ENCODE results near the gene TMEM225B.

The TMEM225B gene

GRCh38 chr7:99557196-99557607 lies 40.9 kb upstream of the TMEM225B start:
- no peak for DNase-seq (ENCODE audit: extremely low read depth, insufficient read length)
- Histone ChIP-seq H3K27me3 (replicated peaks; ENCODE audit: control insufficient read depth, insufficient read depth, low read length) (no peaks in the 10 kb centered on the region), H3K36me3 (ENCODE audit: control insufficient read depth, insufficient read depth, low read length) (peaks cover 9% of the 10 kb centered on the region), H3K4me3 (replicated peaks; ENCODE audit: low read depth, low read length) (peak overlapping the region; percentile 75)
- TF ChIP-seq CTCF (IDR thresholded peaks at IDR 0.05; ENCODE audit: insufficient read depth, low read length, poor library complexity, severe bottlenecking) = no peak

GRCh38 chr7:99557940-99558305 lies 40.1 kb upstream of the TMEM225B start:
- DNase-seq (ENCODE audit: extremely low read depth, insufficient read length) = no peak
- H3K36me3 ChIP-seq (ENCODE audit: control insufficient read depth, insufficient read depth, low read length) = peaks cover 9% of the 10 kb centered on the region
- no peak for TF ChIP-seq CTCF (IDR thresholded peaks at IDR 0.05; ENCODE audit: insufficient read depth, low read length, poor library complexity, severe bottlenecking)
- H3K27me3 ChIP-seq (replicated peaks; ENCODE audit: control insufficient read depth, insufficient read depth, low read length) = no peaks in the 10 kb centered on the region
- H3K4me3 ChIP-seq (replicated peaks; ENCODE audit: low read depth, low read length) = peak overlapping the region; percentile 75

- no peak for TF ChIP-seq CTCF (IDR thresholded peaks at IDR 0.05; ENCODE audit: insufficient read depth, low read length, poor library complexity, severe bottlenecking)
- Histone ChIP-seq H3K36me3 (ENCODE audit: control insufficient read depth, insufficient read depth, low read length) (peaks cover 10% of the 10 kb centered on the region), H3K4me3 (replicated peaks; ENCODE audit: low read depth, low read length) (peak within 1 kb of the TSS; percentile 75), H3K27me3 (replicated peaks; ENCODE audit: control insufficient read depth, insufficient read depth, low read length) (no peaks in the 10 kb centered on the region)
- DNase-seq (ENCODE audit: extremely low read depth, insufficient read length) = peak; percentile 90
Measured at GRCh38 chr7:99558306-99559174, 39.5 kb upstream of the TMEM225B start, which contains the start of gene ZNF655. Gene ZNF655 (plus strand): TSS chr7:99558642. CDS start chr7:99560560, 1,918 bp downstream.

- Histone ChIP-seq H3K36me3 (ENCODE audit: control insufficient read depth, insufficient read depth, low read length) (peaks cover 10% of the 10 kb centered on the region), H3K4me3 (replicated peaks; ENCODE audit: low read depth, low read length) (peak overlapping the region; percentile 75), H3K27me3 (replicated peaks; ENCODE audit: control insufficient read depth, insufficient read depth, low read length) (no peaks in the 10 kb centered on the region)
- no peak for DNase-seq (ENCODE audit: extremely low read depth, insufficient read length)
- TF ChIP-seq CTCF (IDR thresholded peaks at IDR 0.05; ENCODE audit: insufficient read depth, low read length, poor library complexity, severe bottlenecking) = no peak
Measured at GRCh38 chr7:99559175-99559915, 38.7 kb upstream of the TMEM225B start.

GRCh38 chr7:99560834-99561736 lies 37.0 kb upstream of the TMEM225B start:
- no peaks in the 10 kb centered on the region for H3K27me3 ChIP-seq (replicated peaks; ENCODE audit: control insufficient read depth, insufficient read depth, low read length)
- peaks cover 8% of the 10 kb centered on the region for H3K36me3 ChIP-seq (ENCODE audit: control insufficient read depth, insufficient read depth, low read length)
- no peak for DNase-seq (ENCODE audit: extremely low read depth, insufficient read length)
- no peak overlapping the region for H3K4me3 ChIP-seq (replicated peaks; ENCODE audit: low read depth, low read length)
- TF ChIP-seq CTCF (IDR thresholded peaks at IDR 0.05; ENCODE audit: insufficient read depth, low read length, poor library complexity, severe bottlenecking) = no peak
